ENCODE results near the gene C1orf167. TPM values are rescaled to one million over a fixed set of nuclear protein-coding genes. Genes with fewer than 3 reads are reported as not detected.
A peak's percentile ranks its signal among the peaks of the same experiment; 100 is the strongest.

C1orf167 gene
- total RNA-seq, 1 experiment from 2014 or later: 0.39 TPM

- no peak for DNase-seq
- no peak overlapping the region for H2BK15ac ChIP-seq (ENCODE audit: low read depth, low read length)
These were observed 20.0 kb upstream of the C1orf167 start for GRCh38 chr1:11741919-11742558.

More at GRCh38 chr1:11741919-11742558, 20.0 kb upstream of the C1orf167 start:
- Mint-ChIP-seq H3K36me3 (ENCODE audit: insufficient read depth in 1 of 3, low read depth in 3 of 3) (peaks cover 5 to 27% (median 16%) of the 10 kb centered on the region in 3 experiments; a peak in 6 of 7 replicates), H3K4me1 (peaks cover 23 to 36% of the 10 kb centered on the region in 2 experiments), H3K27me3 (ENCODE audit: low read depth) (no peaks in the 10 kb centered on the region), H3K27ac (peak overlapping the region in 1 of 3 experiments; percentile 38; a peak in 1 of 7 replicates), H3K9me3 (no peaks in the 10 kb centered on the region; a peak in 1 of 5 replicates), H3K4me3 (no peak overlapping the region)
- no peak overlapping the region for H2AK5ac ChIP-seq (ENCODE audit: insufficient read length, low read length)
- no peaks in the 10 kb centered on the region for H3K79me2 ChIP-seq (ENCODE audit: insufficient read depth, low read length)
- no peak overlapping the region for H4K8ac ChIP-seq (replicated peaks; ENCODE audit: insufficient read length, low read depth, low read length)
- no peak overlapping the region for H2BK5ac ChIP-seq (ENCODE audit: insufficient read length, low read length)
- H2BK12ac ChIP-seq (ENCODE audit: insufficient read length, low read depth, low read length): no peak overlapping the region
- no peaks in the 10 kb centered on the region for H3K79me1 ChIP-seq (ENCODE audit: insufficient read depth, low read depth, low read length, poor library complexity, severe bottlenecking)
- no peaks in the 10 kb centered on the region for H3K27me3 ChIP-seq (ENCODE audit: insufficient read depth, low read length)
- H3K9ac ChIP-seq (ENCODE audit: extremely low read depth, insufficient read length, low read length): no peak overlapping the region
- no peak overlapping the region for H3K4ac ChIP-seq (ENCODE audit: low read depth, low read length)
- no peak overlapping the region for H4K91ac ChIP-seq (ENCODE audit: insufficient read length, low read depth, low read length)
- H2AFZ ChIP-seq (ENCODE audit: low read length): no peak overlapping the region
- peaks cover 2% of the 10 kb centered on the region; the same call in 1 of the 2 replicates for H3K4me1 ChIP-seq (ENCODE audit: insufficient read depth, low read length)
- H3K56ac ChIP-seq (ENCODE audit: insufficient read length, low read depth, low read length): no peak overlapping the region
- H2BK20ac ChIP-seq (ENCODE audit: low read depth, low read length, poor library complexity, severe bottlenecking): no peak overlapping the region
- H3K23ac ChIP-seq (ENCODE audit: insufficient read length, low read depth, low read length): no peak overlapping the region
- H2BK120ac ChIP-seq (ENCODE audit: low read depth, low read length, poor library complexity, severe bottlenecking): no peak overlapping the region
- no peak overlapping the region for H3K14ac ChIP-seq (ENCODE audit: insufficient read depth, low read length)
- WGBS (ENCODE audit: extremely low coverage, insufficient read length, low lambda C conversion rate): no CpG with 5 or more reads among the region's 5 CpGs
- no peak overlapping the region for H3T11ph ChIP-seq (ENCODE audit: low read length)
- H3K9me3 ChIP-seq (ENCODE audit: control insufficient read depth, low read depth, low read length): no peaks in the 10 kb centered on the region
- no peak overlapping the region for H3K27ac ChIP-seq (ENCODE audit: insufficient read length, low read depth, low read length)
- H3K23me2 ChIP-seq (ENCODE audit: insufficient read length, low read depth, low read length, poor library complexity, severe bottlenecking): peaks cover 1% of the 10 kb centered on the region
- no peaks in the 10 kb centered on the region for H4K20me1 ChIP-seq (ENCODE audit: control insufficient read depth, insufficient read depth, insufficient read length)
- TF ChIP-seq CTCF (conservative IDR thresholded peaks at IDR 0.05): peak; percentile 43; the same call in 2 of the 3 replicates
- no peak overlapping the region for H3K4me2 ChIP-seq (ENCODE audit: insufficient read depth, insufficient read length, low read length)
- no peak overlapping the region for H3K18ac ChIP-seq (ENCODE audit: insufficient read length, low read depth, low read length)
- no peak overlapping the region for H4K5ac ChIP-seq (ENCODE audit: insufficient read length, low read depth, low read length)
